Right atrium auricular region (tissue), 2 donors: ENCODE data around the gene MRPL32. TPM values are rescaled to one million over a fixed set of nuclear protein-coding genes. Genes with fewer than 3 reads are reported as not detected.

Experiments
- DNase-seq: peaks from one replicate; pipeline ENCODE4 v3.0.0-alpha.2; 2019; ENCODE audit warnings: low spot score
- H3K27ac ChIP-seq, 2 donors: fragments of 200-600 bp; sonication (generic); 1 replicate in 1 of 2; 2 replicates in 1 of 2; pipeline ENCODE4 v1.5.1; 2016 to 2019
- H3K27me3 ChIP-seq, 2 donors: fragments of 200-600 bp; sonication (generic); one replicate each; pipeline versions ENCODE4 v1.5.1 to v1.6.0; 2017 to 2019
- H3K36me3 ChIP-seq: fragments of 200-600 bp; sonication (generic); one replicate; pipeline ENCODE4 v1.5.1; 2016
- H3K4me1 ChIP-seq, 2 donors: fragments of 200-600 bp; sonication (generic); one replicate each; pipeline versions ENCODE4 v1.5.1 to v1.6.0; 2017 to 2019
- H3K4me3 ChIP-seq, 2 donors: fragments of 200-600 bp; sonication (generic); 1 replicate in 1 of 2; 2 replicates in 1 of 2; pipeline ENCODE4 v1.5.1; 2017 to 2019; ENCODE audit warnings: mild to moderate bottlenecking in 1 of 2, moderate library complexity in 1 of 2
- H3K9me3 ChIP-seq, 2 donors: fragments of 200-600 bp; sonication (generic); one replicate each; pipeline ENCODE4 v1.5.1; 2019
- total RNA-seq, 2 donors: library from RNA; depleted of rRNA; stranded (reverse); fragments of >200 nt; gene quantifications; one replicate each; pipeline ENCODE4 v1.1.0, GENCODE V29; 2016
- TF ChIP-seq, protein P1 (sequence below), 2 donors: fragments of 200-600 bp; sonication (generic); IDR thresholded peaks; one replicate each; pipeline ENCODE4 v1.5.1; 2019; ENCODE audit warnings: antibody characterized with exemption in 2 of 2

MRPL32 gene
- total RNA-seq, 2 donors from 2014 or later, result 36.1 to 53.1 TPM

DNA sequence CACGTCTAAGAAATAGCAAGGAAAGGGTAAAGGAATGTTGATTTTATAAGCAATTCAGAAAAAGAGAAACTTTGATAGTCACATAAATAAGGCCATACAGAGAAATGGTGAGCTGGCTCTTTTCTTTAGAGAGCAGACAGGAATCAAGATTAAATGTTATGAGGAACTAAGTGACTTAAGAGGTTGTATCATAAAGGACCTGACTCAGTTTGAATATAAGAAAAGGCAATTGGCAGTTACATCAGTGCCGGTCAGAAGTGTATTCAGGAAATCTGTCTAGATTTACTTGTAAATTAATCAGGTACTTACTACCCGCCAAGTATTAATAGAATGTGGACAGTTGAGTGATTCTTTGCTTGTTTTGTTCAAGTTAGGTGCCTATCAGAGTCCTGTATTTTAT, 2.1 kb downstream of the MRPL32 start:
- Histone ChIP-seq H3K4me3 (no peak overlapping the region), H3K9me3 (no peaks in the 10 kb centered on the region), H3K4me1 (peaks cover 0 to 35% of the 10 kb centered on the region in 2 donors), H3K36me3 (peaks cover 27% of the 10 kb centered on the region), H3K27me3 (no peaks in the 10 kb centered on the region), H3K27ac (no peak overlapping the region)
- DNase-seq, result no peak
- TF ChIP-seq, protein P1, sequence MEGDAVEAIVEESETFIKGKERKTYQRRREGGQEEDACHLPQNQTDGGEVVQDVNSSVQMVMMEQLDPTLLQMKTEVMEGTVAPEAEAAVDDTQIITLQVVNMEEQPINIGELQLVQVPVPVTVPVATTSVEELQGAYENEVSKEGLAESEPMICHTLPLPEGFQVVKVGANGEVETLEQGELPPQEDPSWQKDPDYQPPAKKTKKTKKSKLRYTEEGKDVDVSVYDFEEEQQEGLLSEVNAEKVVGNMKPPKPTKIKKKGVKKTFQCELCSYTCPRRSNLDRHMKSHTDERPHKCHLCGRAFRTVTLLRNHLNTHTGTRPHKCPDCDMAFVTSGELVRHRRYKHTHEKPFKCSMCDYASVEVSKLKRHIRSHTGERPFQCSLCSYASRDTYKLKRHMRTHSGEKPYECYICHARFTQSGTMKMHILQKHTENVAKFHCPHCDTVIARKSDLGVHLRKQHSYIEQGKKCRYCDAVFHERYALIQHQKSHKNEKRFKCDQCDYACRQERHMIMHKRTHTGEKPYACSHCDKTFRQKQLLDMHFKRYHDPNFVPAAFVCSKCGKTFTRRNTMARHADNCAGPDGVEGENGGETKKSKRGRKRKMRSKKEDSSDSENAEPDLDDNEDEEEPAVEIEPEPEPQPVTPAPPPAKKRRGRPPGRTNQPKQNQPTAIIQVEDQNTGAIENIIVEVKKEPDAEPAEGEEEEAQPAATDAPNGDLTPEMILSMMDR (IDR thresholded peaks at IDR 0.05), result no peak

DNA sequence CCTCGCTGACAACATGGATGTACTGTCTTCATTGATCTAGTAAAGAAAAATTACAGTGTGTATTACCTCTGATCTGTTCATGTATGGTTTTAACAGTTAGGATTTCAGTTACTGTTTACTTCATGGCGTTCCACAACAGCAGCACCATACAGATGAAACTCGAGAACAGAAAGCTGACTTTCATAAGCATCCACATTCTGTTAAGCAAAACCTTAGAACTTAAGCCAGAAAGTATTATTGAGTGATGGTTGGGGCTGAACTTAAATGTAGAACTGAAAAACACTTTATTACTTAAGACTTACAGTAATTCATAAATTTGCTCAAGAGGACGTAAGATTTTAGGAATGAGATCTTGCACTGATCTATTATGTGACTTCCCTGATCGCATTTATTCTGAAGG, 3.7 kb downstream of the MRPL32 start:
- Histone ChIP-seq H3K27ac (no peak overlapping the region), H3K4me3 (no peak overlapping the region), H3K27me3 (no peaks in the 10 kb centered on the region), H3K36me3 (peaks cover 33% of the 10 kb centered on the region), H3K4me1 (peaks cover 0 to 20% of the 10 kb centered on the region in 2 donors), H3K9me3 (no peaks in the 10 kb centered on the region)
- TF ChIP-seq, protein P1 (IDR thresholded peaks at IDR 0.05), result no peak
- no peak for DNase-seq

DNA sequence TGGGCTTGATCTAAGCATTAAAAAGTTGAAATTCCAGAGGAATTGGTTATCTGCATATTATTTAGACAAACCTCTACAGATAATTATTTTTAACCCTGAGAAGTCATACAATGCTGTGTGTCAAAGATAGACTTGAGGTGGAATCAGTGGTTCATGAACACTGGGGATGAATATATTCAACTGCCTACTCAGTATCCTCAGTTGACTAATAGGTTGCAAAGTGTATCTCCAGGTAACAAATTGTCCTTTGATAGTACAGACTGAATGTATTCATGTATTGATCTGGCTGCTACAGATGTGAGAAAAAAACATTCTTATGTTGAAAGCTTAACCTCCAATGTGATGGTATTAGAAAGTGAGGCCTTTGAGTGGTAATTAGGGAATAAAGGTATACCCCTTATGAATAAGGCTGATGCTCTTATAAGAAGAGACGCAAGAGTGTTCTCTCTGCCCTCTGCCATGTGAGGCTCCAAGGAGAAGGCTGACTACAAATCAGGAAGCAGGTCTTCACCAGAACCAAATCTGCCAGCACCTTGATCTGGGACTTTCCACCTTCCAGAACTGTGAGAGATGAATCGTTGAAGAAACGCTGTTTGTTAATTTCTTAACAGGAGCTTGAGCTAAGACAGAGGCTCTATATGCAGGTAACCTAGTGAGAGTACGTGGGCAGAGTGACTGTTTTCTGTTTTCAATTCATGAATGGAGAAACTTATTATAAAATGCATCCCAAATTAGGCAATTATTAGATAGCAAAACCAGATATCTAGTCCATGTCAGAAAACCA, 7.5 kb downstream of the MRPL32 start:
- peaks cover 33% of the 10 kb centered on the region for H3K36me3 ChIP-seq

DNA sequence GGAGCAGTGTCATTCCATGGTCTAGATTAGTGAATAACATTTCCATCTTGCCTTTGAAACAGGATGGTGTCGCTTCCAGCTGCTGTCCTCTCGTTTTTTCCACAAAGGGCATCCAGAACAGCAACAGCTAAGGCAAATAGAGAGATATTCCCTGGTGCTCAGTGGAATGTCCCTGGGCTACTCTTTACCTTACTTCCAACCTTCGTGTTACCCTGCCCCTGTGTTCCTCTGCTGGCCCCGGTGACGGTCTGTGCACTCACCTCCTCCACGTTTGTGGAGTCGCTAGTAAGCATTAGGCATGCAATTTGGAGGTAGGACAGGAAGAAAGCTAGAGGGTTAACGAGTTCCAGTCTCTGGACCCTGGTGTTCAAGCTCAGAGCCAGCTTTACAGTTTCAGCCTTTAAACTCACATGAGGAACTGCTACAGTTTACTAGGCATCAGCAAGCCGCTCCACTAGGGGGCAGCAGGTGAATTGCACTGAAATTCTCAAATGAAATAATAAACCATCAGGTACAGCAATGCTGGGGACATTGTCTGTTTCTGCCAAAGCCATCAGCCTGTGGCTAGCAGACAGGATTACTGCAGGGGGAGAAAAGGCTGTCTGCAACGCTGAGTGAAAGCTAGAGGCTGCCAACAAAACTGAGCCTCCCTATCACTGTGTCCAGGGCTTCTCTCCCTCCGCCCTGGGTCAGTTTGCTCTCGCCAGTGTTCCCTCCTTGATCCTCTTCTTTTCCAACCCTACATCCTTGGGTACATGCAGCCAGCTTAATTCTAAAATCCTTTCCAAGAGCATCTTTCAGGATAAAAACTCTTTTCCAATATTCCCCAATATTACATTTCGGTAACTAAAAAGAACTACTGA, 9.0 kb downstream of the MRPL32 start:
- DNase-seq, result peak; percentile 81
- TF ChIP-seq, protein P1 (IDR thresholded peaks at IDR 0.05), result peak; percentile 73 to 91
- Histone ChIP-seq H3K4me3 (no peak overlapping the region), H3K4me1 (no peaks in the 10 kb centered on the region), H3K27me3 (no peaks in the 10 kb centered on the region), H3K27ac (no peak overlapping the region), H3K9me3 (no peaks in the 10 kb centered on the region), H3K36me3 (peaks cover 19% of the 10 kb centered on the region)

More for the DNA sequence above, 7.5 kb downstream of the MRPL32 start:
- no peak for DNase-seq
- no peak overlapping the region for H3K4me3 ChIP-seq
- no peaks in the 10 kb centered on the region for H3K4me1 ChIP-seq
- no peak overlapping the region for H3K27ac ChIP-seq
- TF ChIP-seq, protein P1 (IDR thresholded peaks at IDR 0.05), result no peak
- H3K27me3 ChIP-seq, result no peaks in the 10 kb centered on the region
- no peaks in the 10 kb centered on the region for H3K9me3 ChIP-seq

GRCh38 chr7:42945821-42946626, 13.8 kb downstream of the MRPL32 start:
- Histone ChIP-seq H3K27ac (no peak overlapping the region), H3K9me3 (no peaks in the 10 kb centered on the region), H3K27me3 (no peaks in the 10 kb centered on the region), H3K4me3 (no peak overlapping the region), H3K4me1 (no peaks in the 10 kb centered on the region), H3K36me3 (no peaks in the 10 kb centered on the region)
- TF ChIP-seq, protein P1 (IDR thresholded peaks at IDR 0.05), result no peak
- no peak for DNase-seq
